Measurements from ENCODE around the gene SST.

Gene SST

DNA sequence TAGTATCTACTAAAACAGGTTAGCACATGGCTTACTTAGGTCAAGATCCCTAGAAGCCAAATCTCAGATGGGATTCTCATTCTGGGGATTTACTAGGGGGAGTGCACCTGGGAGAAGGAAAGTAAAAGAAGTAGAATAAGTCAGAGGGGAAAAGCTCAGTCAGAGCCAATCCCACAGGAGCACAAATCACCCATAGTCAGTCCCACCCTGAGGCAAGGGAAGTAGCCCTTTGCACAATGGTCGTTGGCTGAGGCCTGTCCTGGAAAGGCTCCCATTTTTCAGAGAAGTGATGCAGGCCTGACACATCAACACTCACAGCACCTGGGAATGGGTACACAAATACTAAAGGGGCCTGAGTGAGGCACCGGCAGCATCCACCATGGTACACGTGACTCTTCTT is 39.8 kb downstream of the SST start:
- DNase-seq, result no peak

GRCh38 chr3:187629711-187630110 is 40.5 kb downstream of the SST start:
- peak in 3 of 56 donors; percentile 2 to 29 (median 7) for DNase-seq

- DNase-seq, result no peak
These were observed 42.0 kb downstream of the SST start for GRCh38 chr3:187628169-187628568.

GRCh38 chr3:187626581-187626980 is 43.6 kb downstream of the SST start:
- no peak for DNase-seq

GRCh38 chr3:187624588-187624987 is 45.6 kb downstream of the SST start:
- DNase-seq, result no peak

DNA sequence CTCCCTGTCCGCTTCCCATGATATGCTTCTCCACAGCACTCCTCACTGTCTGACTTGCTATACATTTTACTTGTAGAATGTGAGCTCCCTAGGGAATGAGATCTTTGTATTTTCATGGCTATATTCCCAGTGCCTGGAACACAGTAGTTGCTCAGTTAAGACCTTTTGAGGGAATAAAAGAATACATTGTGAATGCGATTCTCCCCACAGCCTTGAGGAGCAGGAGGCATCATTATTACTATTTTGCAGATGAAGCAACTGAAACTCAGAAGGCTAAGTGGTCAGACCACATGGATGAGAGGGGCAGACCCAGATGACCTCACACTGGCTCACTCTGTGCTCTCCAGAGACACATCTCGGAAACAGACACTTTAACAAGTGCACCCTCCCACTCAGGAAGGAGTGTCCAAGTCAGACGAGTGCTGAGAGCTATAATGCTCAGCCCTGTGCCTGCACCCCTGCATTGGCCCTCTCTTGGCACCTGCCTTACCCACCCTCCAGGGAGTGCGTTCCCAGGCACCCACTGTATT is 46.8 kb downstream of the SST start:
- no peak for DNase-seq

- DNase-seq, result no peak
These were observed 48.3 kb downstream of the SST start for GRCh38 chr3:187621881-187622280.

DNA sequence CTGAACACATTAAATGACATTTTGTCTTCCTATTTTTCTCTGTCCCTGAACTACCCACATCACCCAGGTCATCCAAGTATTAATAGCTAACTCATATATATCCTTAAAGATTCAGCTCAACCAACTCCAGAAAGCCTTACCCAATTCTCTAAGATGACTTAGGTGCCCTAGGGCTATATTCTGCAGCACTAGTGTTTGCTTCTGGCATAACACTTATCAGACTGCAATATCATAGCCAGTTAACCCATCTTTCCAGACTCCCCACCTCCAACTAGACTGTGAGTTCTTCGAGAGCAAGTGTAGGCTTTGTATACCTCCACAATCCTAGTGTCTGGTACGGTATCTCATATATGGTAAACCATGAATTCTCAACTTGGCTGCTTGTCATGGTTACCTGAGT is 50.7 kb downstream of the SST start:
- DNase-seq, result no peak

All from nucleus accumbens (tissue), 56 donors.